Uterus (tissue), 2 donors: ENCODE data around the gene SHC1.

Experiments
- CTCF ChIP-seq, 4 experiments: fragments of 200-600 bp in 2 of 4; fragments of 450-650 bp in 2 of 4; sonication (generic) in 2 of 4; IDR thresholded peaks; one replicate each; pipeline ENCODE4 v1.5.1; 2016 to 2019; ENCODE audit warnings: antibody characterized with exemption in 4 of 4, mild to moderate bottlenecking in 2 of 4, moderate library complexity in 1 of 4
- POLR2A ChIP-seq, 2 donors: fragments of 450-650 bp; IDR thresholded peaks; one replicate each; pipeline ENCODE4 v1.6.1; 2016; ENCODE audit warnings: antibody characterized with exemption in 2 of 2, mild to moderate bottlenecking in 1 of 2, moderate library complexity in 1 of 2

GRCh38 chr1:155019377-155020245 lies 49.1 kb upstream of the SHC1 start:
- TF ChIP-seq CTCF (IDR thresholded peaks at IDR 0.05) (no peak), POLR2A (IDR thresholded peaks at IDR 0.05) (no peak)
